ENCODE data around the gene LHX4.

The LHX4 gene

DNA sequence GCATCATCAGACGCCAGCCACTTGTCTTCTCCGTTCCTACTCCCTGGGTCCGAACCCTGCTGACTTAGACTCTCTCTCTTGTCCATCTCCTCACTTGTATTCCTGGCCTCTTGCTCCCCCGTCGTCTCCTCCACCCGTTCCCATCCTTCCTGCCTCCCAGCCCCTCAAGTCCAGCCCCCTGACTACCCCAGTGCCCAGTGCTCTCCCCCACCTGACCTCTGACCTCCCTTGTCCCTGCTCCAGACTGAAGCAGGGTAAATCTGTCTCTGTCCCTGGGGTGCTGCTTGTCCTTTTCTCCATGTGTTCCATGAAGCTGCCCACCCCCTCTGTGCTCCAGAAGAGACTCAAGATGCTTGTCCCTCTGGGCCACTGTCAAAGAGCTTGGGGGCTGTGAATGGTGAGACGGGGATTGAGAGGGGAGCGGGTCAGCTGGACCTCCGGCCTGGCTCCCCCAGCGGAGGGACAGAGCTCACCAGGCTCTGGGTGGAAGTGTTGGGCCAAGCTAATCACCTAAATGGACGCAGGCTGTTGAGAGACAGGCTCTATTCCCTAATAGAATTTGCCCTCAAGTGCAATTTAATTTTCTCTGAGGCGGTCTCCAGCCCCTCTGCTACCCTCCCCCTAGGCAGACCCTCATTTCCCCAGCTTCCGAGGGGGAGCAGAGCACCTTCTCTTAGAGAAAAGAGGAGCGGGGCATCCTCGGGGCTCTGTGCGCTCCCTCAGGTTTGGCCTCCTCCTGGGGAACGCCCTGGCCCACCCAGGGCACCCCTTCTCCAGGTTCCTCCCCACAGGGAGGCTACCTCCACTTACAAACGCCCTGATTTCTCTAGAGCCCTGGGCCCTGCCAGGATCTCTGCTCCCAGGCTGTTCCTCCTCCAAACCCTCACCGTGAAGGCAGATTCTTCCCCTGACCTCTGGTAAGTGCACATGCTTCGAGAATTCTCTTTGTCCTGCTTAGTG lies 11.0 kb upstream of the LHX4 start:
- TF ChIP-seq, protein P1, sequence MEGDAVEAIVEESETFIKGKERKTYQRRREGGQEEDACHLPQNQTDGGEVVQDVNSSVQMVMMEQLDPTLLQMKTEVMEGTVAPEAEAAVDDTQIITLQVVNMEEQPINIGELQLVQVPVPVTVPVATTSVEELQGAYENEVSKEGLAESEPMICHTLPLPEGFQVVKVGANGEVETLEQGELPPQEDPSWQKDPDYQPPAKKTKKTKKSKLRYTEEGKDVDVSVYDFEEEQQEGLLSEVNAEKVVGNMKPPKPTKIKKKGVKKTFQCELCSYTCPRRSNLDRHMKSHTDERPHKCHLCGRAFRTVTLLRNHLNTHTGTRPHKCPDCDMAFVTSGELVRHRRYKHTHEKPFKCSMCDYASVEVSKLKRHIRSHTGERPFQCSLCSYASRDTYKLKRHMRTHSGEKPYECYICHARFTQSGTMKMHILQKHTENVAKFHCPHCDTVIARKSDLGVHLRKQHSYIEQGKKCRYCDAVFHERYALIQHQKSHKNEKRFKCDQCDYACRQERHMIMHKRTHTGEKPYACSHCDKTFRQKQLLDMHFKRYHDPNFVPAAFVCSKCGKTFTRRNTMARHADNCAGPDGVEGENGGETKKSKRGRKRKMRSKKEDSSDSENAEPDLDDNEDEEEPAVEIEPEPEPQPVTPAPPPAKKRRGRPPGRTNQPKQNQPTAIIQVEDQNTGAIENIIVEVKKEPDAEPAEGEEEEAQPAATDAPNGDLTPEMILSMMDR (conservative IDR thresholded peaks at IDR 0.05; ENCODE audit: low read depth) = no peak
- ChIA-PET CTCF (no interaction called here), POLR2A (ENCODE audit: low non-redundant PET) (no interaction called here)
- no peak for DNase-seq (ENCODE audit: low spot score)
- no peak overlapping the region for H3K27ac ChIP-seq

DNA sequence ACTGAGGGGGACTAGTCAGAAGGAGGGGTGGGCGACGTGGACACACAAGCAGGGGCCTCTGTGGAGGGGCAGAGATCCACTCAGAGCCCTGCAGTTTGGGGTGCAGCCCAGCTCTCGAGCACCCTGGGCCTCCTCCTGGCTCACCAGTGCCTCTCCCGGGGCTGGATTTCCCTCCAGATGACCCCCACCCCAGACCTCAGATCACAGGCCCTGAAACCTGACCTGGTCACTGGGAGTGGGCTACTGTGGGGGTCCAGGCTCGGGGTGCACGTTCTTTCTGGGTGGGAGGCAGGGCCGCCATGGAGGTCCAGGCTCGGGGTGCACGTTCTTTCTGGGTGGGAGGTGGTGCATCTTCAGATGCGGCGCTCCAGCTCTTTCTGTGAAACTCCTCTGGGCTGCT lies 10.3 kb upstream of the LHX4 start:
- ChIA-PET POLR2A (ENCODE audit: low non-redundant PET) (no interaction called here), CTCF (no interaction called here)
- TF ChIP-seq, protein P1 (conservative IDR thresholded peaks at IDR 0.05; ENCODE audit: low read depth) = no peak
- no peak overlapping the region for H3K27ac ChIP-seq
- DNase-seq (ENCODE audit: low spot score) = no peak

DNA sequence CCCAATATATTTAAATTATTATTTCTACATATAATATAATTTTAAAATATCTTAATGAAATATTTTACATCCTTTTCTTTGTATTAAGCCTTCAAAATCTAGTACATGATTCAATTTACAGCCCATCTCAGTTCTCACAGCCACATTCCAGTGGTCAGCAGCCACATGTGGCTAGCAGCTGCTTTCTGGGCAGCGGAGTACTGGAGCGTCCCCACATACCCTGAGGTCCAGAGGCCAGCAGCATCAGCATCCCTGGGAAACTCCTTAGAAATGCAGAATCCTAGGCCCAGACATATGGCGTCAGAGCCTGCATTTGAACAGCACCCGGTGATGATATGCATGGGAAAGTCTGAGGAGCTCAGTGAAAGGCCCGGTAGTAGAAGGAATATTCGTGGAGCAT lies 8.6 kb upstream of the LHX4 start:
- CTCF ChIA-PET = no interaction called here
- TF ChIP-seq, protein P1 (conservative IDR thresholded peaks at IDR 0.05; ENCODE audit: low read depth) = no peak
- DNase-seq (ENCODE audit: low spot score) = no peak
- H3K27ac ChIP-seq = no peak overlapping the region
- POLR2A ChIA-PET (ENCODE audit: low non-redundant PET) = no interaction called here

DNA sequence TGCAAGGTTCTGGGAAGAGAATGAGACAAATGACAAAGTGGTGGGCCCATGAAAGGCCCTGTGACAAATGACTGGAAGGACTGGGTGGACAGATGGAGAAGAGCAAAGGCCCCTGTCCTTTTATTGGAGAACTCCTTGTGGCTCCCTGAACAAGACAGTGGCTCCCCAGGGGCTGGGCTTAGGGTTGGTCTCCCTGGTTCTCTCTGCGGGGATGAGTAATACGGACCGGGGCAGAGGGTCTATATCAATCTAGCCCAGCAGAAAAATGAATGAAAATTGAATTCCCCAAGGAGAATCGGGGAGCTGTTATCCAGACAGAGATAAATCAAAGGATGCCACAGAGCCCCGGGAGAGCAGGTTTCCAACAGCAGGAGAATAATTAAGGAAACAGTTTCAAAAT lies 5.2 kb upstream of the LHX4 start:
- H3K27ac ChIP-seq = no peak overlapping the region
- ChIA-PET CTCF (no interaction called here), POLR2A (ENCODE audit: low non-redundant PET) (no interaction called here)
- no peak for DNase-seq (ENCODE audit: low spot score)
- TF ChIP-seq, protein P1 (conservative IDR thresholded peaks at IDR 0.05; ENCODE audit: low read depth) = no peak

DNA sequence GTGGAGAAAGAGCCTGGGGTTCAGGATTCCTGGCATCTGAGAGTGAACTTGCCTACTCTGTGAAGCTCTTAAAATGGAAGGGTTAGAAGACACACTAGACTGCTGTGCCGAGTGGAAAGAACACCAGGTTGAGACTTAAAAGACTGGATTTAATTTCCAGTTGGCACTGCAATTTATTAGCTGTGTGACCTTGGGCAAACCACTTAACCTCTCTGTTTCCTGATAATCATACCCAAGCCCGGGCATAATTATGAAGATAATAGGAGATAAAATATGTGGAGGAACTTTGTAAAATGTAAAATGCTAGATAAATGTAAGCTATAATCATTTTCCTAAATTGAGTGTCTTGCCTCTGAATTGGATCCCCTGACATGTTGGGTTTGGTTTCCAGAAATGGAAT lies 4.7 kb upstream of the LHX4 start:
- DNase-seq (ENCODE audit: low spot score) = no peak
- H3K27ac ChIP-seq = no peak overlapping the region
- CTCF ChIA-PET = interaction anchor here (0.6 kb wide), 1 partner anchor 234 kb away, joined by 4 read pairs; no protein-coding TSS in a partner anchor
- TF ChIP-seq, protein P1 (conservative IDR thresholded peaks at IDR 0.05; ENCODE audit: low read depth) = no peak
- POLR2A ChIA-PET (ENCODE audit: low non-redundant PET) = no interaction called here

DNA sequence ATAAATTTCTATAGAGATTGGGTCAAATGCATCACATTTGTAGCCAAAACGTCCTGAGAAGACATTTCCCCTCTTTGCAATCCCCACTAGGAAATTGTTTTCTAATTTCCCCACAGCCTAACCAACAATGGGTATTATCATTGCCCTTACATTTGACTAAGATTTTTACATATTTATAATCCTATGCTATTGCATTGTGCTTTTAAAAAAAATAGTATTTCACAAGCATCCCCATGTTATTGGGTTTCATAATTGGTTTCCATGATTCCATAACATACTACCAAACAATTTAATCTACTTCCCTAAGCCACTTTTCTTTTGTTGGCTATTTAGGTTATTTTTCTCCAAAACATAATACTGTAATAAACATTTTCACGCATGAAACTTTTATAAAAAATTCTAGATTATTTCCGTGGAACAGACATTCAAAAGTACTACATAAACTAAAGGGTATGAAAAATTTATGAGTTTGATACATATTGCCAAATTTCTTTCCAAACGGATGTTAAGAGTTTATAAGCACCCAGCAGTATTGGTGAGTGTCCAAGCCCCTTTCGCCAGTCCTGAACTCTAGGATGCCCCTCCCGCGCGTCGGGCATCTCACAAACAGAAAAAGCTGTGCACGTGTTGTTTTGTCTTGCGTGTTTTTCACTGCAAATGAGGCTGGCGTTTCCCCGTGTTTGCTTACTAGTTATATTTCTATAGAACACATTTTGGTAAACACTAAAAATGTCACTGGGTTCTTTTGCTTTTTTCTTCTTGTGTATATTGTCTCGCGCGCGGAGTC lies 2.0 kb upstream of the LHX4 start:
- ChIA-PET POLR2A (ENCODE audit: low non-redundant PET) (no interaction called here), CTCF (no interaction called here)
- TF ChIP-seq, protein P1 (conservative IDR thresholded peaks at IDR 0.05; ENCODE audit: low read depth) = no peak
- no peak for DNase-seq (ENCODE audit: low spot score)
- H3K27ac ChIP-seq = no peak overlapping the region

Measured in RWPE1 (cell line).